Right hindlimb (tissue), 1 donor: ENCODE results near the gene MED14.

ENCODE experiments used
- DNase-seq: peaks from one replicate; pipeline ENCODE4 v3.0.0-alpha.2; 2018

The MED14 gene

GRCh38 chrX:40729598-40730584, 5.5 kb downstream of the MED14 start:
- no peak for DNase-seq

GRCh38 chrX:40727581-40728252, 7.6 kb downstream of the MED14 start:
- DNase-seq, result no peak

- no peak for DNase-seq
Measured at GRCh38 chrX:40727093-40727492, 8.2 kb downstream of the MED14 start.

DNA sequence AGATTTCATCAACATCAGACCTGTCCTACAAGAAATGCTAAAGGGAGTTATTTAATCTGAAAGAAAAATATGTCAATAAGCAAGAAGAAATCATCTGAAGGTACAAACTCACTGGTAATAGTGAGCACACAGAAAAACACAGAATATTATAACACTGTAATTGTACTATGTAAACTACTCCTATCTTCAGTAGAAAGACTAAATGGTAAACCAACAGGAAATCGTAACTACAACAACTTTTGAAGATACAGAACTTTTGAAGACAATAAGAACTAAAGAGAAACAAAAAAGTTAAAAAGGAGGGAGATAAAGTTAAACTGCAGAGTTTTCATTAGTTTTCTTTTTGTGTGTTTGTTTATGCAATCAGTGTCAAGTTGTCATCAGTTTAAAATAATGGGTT, 12.4 kb downstream of the MED14 start:
- DNase-seq, result no peak

GRCh38 chrX:40721489-40722106, 13.7 kb downstream of the MED14 start:
- no peak for DNase-seq

- DNase-seq, result no peak
Measured at GRCh38 chrX:40720792-40721191, 14.6 kb downstream of the MED14 start.

- no peak for DNase-seq
Measured at GRCh38 chrX:40720339-40720738, 15.0 kb downstream of the MED14 start.

DNA sequence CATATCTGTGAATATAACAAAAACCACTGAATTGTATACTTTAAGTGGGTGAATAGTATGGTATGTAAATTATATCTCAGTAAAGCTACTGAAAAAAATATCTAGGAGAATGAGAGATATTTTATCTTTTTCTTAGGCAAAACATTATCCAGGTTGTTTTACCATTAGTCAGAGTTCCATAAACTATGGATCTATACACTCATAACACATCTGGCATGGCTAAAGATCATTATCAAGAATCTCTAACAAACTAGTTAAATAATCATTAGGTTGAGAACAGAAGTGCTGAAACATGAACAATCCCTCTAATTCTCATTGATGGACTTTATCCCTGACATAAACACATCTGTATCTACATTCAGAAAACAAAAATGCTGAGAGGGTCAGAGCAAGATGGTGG, 15.6 kb downstream of the MED14 start:
- DNase-seq, result no peak

GRCh38 chrX:40719218-40719617, 16.1 kb downstream of the MED14 start:
- DNase-seq, result no peak

GRCh38 chrX:40709395-40709794, 25.9 kb downstream of the MED14 start:
- no peak for DNase-seq

DNA sequence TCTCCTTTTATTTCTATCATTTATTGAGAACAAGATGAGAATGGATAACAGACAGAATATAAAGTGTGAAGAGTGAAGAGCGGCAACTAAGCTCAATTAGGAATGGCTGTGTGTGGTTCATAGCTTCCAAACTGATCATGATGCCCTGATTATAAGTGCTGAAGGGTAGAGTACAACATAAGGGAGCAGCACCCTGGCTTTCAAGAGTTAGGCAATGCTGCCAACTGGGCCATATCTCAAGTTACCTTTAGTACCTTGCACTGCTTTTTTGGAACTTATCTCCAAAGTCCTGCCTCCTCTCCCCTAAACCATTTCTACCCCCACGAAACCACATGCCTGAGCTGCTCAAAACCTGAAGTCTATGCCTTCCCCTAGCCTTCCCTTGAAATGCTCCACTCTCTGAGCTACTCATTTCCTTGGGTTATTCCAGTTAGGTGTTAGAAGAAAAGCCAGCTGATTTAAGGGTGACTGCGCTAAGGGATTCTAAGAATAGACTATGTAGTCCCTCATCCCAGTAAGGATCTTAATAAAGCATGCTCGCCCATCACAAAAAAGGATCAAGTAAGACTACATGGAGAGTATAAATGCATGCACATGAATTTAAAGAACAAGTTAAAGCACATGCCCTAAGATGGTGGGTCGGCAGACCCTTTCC, 29.6 kb downstream of the MED14 start:
- DNase-seq, result no peak

GRCh38 chrX:40700640-40701342, 34.6 kb downstream of the MED14 start:
- no peak for DNase-seq

GRCh38 chrX:40698851-40699250, 36.5 kb downstream of the MED14 start:
- DNase-seq, result no peak

DNA sequence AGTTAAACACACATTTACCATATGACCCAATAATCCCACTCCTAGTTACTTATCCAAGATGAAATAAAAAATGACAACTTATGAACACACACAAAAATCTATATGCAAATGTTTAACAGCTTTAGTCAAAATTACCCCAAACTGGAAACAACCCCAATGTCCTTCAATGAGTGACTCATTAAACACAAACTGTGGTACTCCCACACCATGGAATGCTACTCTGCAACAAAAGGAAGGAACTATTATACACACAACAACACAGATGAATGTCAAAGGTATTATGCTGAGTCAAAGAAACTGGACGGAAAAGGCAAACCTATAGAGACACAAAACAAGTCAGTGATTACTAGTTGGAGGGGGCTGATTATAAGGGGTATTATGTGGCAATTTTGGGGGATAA, 40.5 kb downstream of the MED14 start:
- no peak for DNase-seq

DNA sequence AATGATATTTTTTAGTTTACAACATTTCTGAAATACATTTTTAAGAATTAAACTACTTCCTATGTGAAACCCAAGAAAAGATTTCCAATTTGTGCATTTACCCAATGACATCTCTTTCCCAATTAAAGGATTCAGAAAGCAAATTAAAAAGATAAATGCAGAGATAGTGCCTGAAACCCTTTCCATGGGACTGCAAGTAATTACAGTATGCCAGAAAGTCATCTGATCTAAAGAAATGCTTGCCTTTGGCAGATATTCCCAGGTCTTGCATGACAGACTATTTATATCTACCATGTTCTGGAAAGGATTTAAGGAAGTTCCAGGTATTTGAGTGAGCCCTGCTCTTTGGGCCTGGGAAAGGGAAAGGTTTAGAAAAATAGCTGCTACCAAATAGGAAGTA, 46.4 kb downstream of the MED14 start:
- DNase-seq, result no peak

- DNase-seq, result no peak
Measured at GRCh38 chrX:40687169-40687568, 48.2 kb downstream of the MED14 start.

GRCh38 chrX:40685362-40685918, 49.9 kb downstream of the MED14 start:
- no peak for DNase-seq

- no peak for DNase-seq
Measured at GRCh38 chrX:40684092-40684491, 51.2 kb downstream of the MED14 start.

DNA sequence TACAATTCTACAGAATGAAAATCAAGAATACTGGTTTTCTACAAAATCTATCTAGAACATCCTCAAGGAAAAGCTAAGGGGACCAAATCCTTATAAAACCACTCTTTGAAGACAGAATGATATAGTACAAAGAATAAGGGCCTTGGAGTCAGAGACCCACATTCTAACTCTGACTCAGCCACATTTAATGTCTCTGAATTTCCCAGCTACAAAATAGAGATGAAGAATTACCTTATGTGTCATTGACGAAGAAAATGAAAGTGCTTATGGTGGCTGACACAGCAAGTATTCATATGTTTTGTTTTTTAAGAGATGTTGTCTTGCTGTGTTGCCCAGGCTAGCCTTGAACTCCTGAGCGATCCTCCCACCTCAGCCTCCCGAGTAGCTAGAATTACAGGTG, 52.1 kb downstream of the MED14 start:
- no peak for DNase-seq

- DNase-seq, result no peak
Measured at GRCh38 chrX:40671126-40671525, 64.2 kb downstream of the MED14 start.

DNA sequence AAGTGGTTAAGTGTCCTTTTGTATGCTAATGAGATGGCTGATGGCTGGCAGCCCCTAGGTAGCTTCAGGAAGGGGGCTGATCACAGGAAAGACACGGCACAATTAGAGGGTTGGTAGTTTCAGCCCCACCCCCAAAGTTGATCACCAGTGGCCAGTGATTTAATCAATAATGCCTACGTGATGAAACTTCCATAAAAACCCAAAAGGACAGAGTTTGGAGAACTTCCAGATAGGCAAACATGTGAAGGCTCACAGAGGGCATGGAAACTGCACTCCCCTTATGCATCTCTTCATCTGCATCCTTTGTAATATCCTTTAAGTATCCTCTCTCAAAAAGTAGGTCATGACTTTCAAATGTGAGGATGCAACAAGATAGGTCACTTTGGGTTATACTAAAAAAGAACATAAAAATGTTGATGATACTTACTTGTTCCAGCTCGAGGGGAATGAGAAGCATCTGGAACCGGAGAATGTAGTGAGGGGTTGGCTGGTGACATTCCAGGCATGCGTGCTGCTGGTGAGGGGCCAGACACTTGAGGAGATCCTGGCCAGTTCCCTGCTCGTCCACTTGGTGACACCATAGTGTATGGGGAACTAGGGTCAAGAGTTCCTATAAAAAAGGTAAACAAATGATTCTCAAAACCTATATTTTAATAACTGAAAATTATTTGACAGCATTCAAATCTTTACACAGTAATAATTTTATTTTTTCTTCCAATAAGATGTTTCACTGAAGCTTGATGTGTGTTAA, 71.3 kb downstream of the MED14 start:
- DNase-seq, result peak; percentile 17
